ENCODE data around the gene SCAPER. TPM values are rescaled to one million over a fixed set of nuclear protein-coding genes. Genes with fewer than 3 reads are reported as not detected.

SCAPER gene
- total and polyA plus RNA-seq, 10 of the 15 experiments (the other 5 are each of a cell fraction or from before 2014, with no cell fraction given): 1.0 to 7.7 (median 3.9) TPM

- TF ChIP-seq CREM (IDR thresholded peaks at IDR 0.05; ENCODE audit: low read depth) (peak; percentile 55; the same call in 1 of the 2 replicates), YY1 (IDR thresholded peaks at IDR 0.05; ENCODE audit: low read depth, low read length) (peak; percentile 72; the same call in 1 of the 2 replicates), MEF2B (IDR thresholded peaks at IDR 0.05; ENCODE audit: partially characterized antibody, poor library complexity, severe bottlenecking) (no peak), DPF2 (IDR thresholded peaks at IDR 0.05) (peak; percentile 80), BHLHE40 (IDR thresholded peaks at IDR 0.05; ENCODE audit: borderline replicate concordance in 1 of 2, low read depth in 2 of 2, low read length in 1 of 2) (peak in 1 of 2 experiments; percentile 58; a peak in 2 of 4 replicates), ZBED1 (IDR thresholded peaks at IDR 0.05; ENCODE audit: borderline replicate concordance) (no peak), SP1 (IDR thresholded peaks at IDR 0.05; ENCODE audit: low read depth, low read length) (peak; percentile 94), SUPT20H (IDR thresholded peaks at IDR 0.05; ENCODE audit: borderline replicate concordance, control insufficient read depth, low read depth, low read length) (no peak), FOS (IDR thresholded peaks at IDR 0.05; ENCODE audit: borderline replicate concordance, extremely low read depth, insufficient read length) (peak; percentile 65), TBL1XR1 (IDR thresholded peaks at IDR 0.05; ENCODE audit: low read depth, low read length) (no peak), ELK1 (IDR thresholded peaks at IDR 0.05; ENCODE audit: low read depth, low read length) (no peak), CREB1 (IDR thresholded peaks at IDR 0.05; ENCODE audit: low read depth) (peak; percentile 67; the same call in 1 of the 2 replicates), BACH1 (IDR thresholded peaks at IDR 0.05; ENCODE audit: borderline replicate concordance) (peak; percentile 52; the same call in 1 of the 2 replicates), TCF12 (IDR thresholded peaks at IDR 0.05; ENCODE audit: low read depth, low read length) (no peak), ASH2L (IDR thresholded peaks at IDR 0.05; ENCODE audit: borderline replicate concordance, low read depth) (no peak), ZNF384 (IDR thresholded peaks at IDR 0.05; ENCODE audit: borderline replicate concordance, low read depth, low read length) (no peak), BCL11A (IDR thresholded peaks at IDR 0.05; ENCODE audit: low read depth, low read length) (no peak), ZBTB40 (IDR thresholded peaks at IDR 0.05; ENCODE audit: borderline replicate concordance) (no peak), NR2F1 (conservative IDR thresholded peaks at IDR 0.05) (peak; percentile 91), RFX5 (IDR thresholded peaks at IDR 0.05; ENCODE audit: low read depth, low read length) (0 out of 2 replicates have a peak, but pooled peaks have one; percentile 32), NFXL1 (IDR thresholded peaks at IDR 0.05; ENCODE audit: borderline replicate concordance) (peak; percentile 79), GATAD2B (conservative IDR thresholded peaks at IDR 0.05; ENCODE audit: low read depth) (peak; percentile 89), SMARCA5 (IDR thresholded peaks at IDR 0.05) (peak; percentile 64; the same call in 1 of the 2 replicates), NFIC (IDR thresholded peaks at IDR 0.05; ENCODE audit: low read depth, low read length) (no peak), ZBTB33 (IDR thresholded peaks at IDR 0.05) (no peak)
Observed at GRCh38 chr15:76931397-76932134, 26.4 kb upstream of the SCAPER start, which contains the start of gene RCN2 (continued).

Measured in GM12878 (cell line).